ENCODE data around the gene LPXN.
A peak's percentile ranks its signal among the peaks of the same experiment; 100 is the strongest.

Gene LPXN

DNA sequence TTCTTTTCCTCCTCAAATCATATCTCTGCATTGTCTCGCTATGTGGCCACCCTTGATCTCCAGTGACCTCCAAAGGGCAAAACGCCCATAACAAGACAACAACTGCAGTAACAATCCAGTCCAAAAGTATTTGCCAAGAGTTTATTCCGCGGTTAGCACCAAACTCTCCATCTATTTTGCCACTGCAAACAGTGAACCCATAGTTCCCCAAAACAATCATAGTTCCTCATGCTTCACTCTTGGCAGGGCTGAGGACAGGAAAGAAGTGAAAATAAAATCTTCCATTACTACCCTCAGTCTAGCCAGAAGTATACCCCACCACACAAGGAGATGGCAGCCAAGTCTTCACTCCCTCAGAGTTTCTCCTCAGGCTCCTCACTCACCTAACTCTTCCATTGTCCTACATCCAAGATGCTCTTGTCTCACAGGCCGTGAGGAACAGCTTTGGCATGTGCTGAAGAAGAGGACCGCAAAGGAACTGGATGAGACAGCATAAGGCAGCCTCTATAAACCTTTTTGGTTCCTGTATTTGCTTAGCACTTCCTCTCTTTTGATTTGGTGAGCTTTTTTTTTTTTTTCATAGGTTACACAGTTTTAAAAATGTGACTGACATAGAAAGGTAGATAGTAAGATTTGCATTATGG lies at the start of gene LPXN:
LPXN (minus strand) TSS at position 480 of the 644 bp plus-strand sequence; CDS start at position 396, 84 bp downstream.
- H3K4me3 ChIP-seq (ENCODE audit: low read depth, low read length) = peak within 1 kb of the TSS; percentile 65
- TF ChIP-seq, protein P1, sequence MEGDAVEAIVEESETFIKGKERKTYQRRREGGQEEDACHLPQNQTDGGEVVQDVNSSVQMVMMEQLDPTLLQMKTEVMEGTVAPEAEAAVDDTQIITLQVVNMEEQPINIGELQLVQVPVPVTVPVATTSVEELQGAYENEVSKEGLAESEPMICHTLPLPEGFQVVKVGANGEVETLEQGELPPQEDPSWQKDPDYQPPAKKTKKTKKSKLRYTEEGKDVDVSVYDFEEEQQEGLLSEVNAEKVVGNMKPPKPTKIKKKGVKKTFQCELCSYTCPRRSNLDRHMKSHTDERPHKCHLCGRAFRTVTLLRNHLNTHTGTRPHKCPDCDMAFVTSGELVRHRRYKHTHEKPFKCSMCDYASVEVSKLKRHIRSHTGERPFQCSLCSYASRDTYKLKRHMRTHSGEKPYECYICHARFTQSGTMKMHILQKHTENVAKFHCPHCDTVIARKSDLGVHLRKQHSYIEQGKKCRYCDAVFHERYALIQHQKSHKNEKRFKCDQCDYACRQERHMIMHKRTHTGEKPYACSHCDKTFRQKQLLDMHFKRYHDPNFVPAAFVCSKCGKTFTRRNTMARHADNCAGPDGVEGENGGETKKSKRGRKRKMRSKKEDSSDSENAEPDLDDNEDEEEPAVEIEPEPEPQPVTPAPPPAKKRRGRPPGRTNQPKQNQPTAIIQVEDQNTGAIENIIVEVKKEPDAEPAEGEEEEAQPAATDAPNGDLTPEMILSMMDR (IDR thresholded peaks at IDR 0.05; ENCODE audit: borderline replicate concordance, insufficient read depth, low read depth, low read length) = no peak

DNA sequence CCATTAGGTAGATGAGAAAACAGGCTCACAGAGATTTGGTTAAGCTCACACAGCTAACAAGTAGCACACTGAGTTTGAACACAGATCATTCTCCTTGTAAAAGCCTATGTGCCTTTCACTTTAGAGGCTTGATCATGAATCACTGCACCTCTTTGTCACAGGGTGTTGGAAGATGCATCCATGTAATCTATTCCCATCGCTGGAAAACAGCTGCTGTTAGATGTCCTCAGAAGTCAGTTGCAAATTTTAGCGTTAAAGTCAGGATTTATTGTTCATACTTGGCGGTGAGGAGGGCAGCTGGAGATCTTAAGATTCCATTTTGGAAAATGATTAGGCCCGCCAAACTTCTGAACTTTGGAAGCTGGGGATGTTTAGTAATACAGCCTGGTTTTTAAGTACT lies 49.4 kb upstream of the LPXN start:
- TF ChIP-seq, protein P1 (IDR thresholded peaks at IDR 0.05; ENCODE audit: borderline replicate concordance, insufficient read depth, low read depth, low read length) = no peak
- H3K4me3 ChIP-seq (ENCODE audit: low read depth, low read length) = no peak overlapping the region

DNA sequence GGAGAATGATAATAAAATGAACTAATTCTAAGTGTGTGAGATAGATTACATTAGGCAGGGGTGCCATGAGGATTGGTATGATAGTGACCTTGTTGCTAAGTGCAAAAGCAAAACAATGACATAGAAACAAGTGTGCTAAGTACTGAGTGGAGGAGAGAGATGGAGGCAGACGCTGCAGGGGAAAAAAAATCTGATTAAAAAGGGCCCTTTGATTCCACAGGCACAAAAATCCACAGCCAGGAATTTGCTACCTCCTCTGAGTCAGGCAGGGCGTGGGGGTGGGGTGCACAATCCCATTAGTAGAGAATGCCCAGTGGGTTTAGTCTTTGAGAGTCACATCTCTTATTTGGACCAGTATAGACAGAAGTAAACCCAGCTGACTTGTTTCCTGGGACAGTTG lies 46.7 kb upstream of the LPXN start, which contains the start of gene CNTF:
CNTF (plus strand) TSS at position 322 of the 400 bp plus-strand sequence. CDS start 88 bp downstream, outside the sequence.
- TF ChIP-seq, protein P1 (IDR thresholded peaks at IDR 0.05; ENCODE audit: borderline replicate concordance, insufficient read depth, low read depth, low read length) = no peak
- H3K4me3 ChIP-seq (ENCODE audit: low read depth, low read length) = no peak within 1 kb of the TSS

DNA sequence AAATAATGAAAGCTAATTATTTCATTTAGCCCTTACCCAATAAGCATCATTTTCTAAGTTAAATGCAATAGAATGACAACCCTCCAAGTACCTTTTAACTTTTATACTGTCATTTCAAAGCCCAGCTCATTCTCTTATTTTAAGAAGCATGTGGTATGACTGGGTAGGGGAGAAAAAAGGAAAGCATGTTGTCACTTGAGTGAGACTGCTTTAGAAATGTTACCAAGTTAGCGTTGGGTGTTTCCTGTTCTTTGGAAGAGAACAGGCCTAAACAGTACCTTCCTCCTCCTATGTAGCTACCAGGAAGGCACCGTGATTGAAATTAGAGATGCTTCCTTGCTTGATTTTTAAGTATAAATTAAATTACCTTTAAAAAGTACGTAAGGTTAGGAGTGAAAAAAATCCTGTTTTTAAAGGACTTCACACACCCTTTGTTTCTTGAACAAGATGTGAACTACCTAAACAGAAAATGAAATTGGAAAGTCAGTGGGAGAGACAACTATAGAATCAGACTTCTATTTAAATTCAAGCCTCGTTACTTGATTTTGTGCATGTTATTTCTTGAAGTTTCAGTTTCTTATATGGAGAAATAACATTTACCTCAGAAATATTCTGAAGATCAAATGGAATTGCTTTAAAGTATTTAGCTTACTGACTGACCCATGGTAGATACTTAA lies 46.1 kb upstream of the LPXN start:
- TF ChIP-seq, protein P1 (IDR thresholded peaks at IDR 0.05; ENCODE audit: borderline replicate concordance, insufficient read depth, low read depth, low read length) = no peak
- no peak overlapping the region for H3K4me3 ChIP-seq (ENCODE audit: low read depth, low read length)

GRCh38 chr11:58617976-58618557 lies 42.4 kb upstream of the LPXN start:
- no peak overlapping the region for H3K4me3 ChIP-seq (ENCODE audit: low read depth, low read length)
- TF ChIP-seq, protein P1 (IDR thresholded peaks at IDR 0.05; ENCODE audit: borderline replicate concordance, insufficient read depth, low read depth, low read length) = peak; percentile 18; the same call in 1 of the 2 replicates

- H3K4me3 ChIP-seq (ENCODE audit: low read depth, low read length) = no peak overlapping the region
- TF ChIP-seq, protein P1 (IDR thresholded peaks at IDR 0.05; ENCODE audit: borderline replicate concordance, insufficient read depth, low read depth, low read length) = no peak
Observed at GRCh38 chr11:58616594-58616993, 40.9 kb upstream of the LPXN start.

All from GM12875 (cell line).